ENCODE measurements around the gene SGMS2. TPM values are rescaled to one million over a fixed set of nuclear protein-coding genes. Genes with fewer than 3 reads are reported as not detected.
A peak's percentile ranks its signal among the peaks of the same experiment; 100 is the strongest.
"Not testable (repeated sequence)": the region's sequence is repeated elsewhere in the genome, so short reads cannot be mapped to it uniquely, and the experiment has no call there.

The SGMS2 gene
- total and polyA plus RNA-seq, 5 donors = 3.6 to 35.5 (median 23.3) TPM

DNA sequence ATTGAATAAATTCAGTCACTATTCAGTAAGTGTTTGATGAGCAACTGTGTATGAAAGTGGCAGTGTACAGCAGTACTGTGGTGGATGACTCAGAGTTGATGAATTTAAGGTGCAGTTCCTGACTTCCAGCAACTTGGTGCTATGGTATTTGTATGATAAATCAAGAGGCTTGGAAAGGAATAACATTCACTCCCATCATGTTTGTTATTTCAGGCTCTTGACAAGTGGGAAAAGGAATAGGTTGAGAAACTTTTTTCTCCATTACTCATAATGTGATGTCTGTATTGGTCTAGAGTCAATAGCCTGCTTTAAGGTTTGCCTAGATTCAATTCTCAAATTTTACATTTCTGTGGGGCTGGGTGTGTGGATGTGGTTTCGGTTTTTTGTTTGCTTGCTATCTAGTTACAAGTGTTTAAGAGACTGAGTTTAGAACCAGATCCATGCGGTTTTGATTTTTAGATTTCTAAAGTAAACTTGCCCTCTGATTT lies 71.5 kb downstream of the SGMS2 start:
- H3K4me1 ChIP-seq (ENCODE audit: control insufficient read depth, insufficient read depth, low read length) = peaks cover 2% of the 10 kb centered on the region
- no peaks in the 10 kb centered on the region for H3K27me3 ChIP-seq (ENCODE audit: control insufficient read depth, insufficient read depth)
- DNase-seq = no peak
- no peak overlapping the region for H3K27ac ChIP-seq (ENCODE audit: low read length)
- H3K4me3 ChIP-seq (ENCODE audit: low read length) = no peak overlapping the region
- ATAC-seq = peak; percentile 56 to 93
- intact Hi-C loops (cut with DNase I) = no loop called here
- H3K9me3 ChIP-seq (ENCODE audit: control insufficient read depth, low read length) = no peaks in the 10 kb centered on the region
- WGBS = 89% methylated on average over 2 of the region's 2 CpGs

DNA sequence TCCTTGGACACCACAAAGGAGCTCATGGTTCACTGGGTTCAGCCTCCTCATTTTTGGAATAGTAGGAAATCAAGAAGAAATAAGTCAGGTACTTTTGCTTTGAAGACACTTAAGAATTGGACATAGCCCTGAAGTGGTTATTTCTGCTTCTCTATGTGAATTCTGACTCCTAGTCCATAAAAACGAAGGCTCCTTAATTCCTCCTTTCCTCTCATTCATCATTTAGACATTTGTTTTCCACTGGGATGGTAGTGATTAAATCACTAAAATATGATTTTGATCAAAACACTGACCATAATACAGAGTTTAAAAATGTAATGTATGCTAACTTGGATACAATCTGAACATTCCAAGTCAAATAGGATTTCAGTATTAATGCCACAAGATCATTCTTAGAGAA lies 71.9 kb downstream of the SGMS2 start:
- DNase-seq (no peak), ATAC-seq (no peak)
- Histone ChIP-seq H3K4me1 (ENCODE audit: control insufficient read depth, insufficient read depth, low read length) (peaks cover 2% of the 10 kb centered on the region), H3K9me3 (ENCODE audit: control insufficient read depth, low read length) (no peaks in the 10 kb centered on the region), H3K27me3 (ENCODE audit: control insufficient read depth, insufficient read depth) (no peaks in the 10 kb centered on the region), H3K4me3 (ENCODE audit: low read length) (no peak overlapping the region), H3K27ac (ENCODE audit: low read length) (no peak overlapping the region)
- 62% methylated on average over 1 of the region's 1 CpG for WGBS
- intact Hi-C loops (cut with DNase I) = no loop called here

DNA sequence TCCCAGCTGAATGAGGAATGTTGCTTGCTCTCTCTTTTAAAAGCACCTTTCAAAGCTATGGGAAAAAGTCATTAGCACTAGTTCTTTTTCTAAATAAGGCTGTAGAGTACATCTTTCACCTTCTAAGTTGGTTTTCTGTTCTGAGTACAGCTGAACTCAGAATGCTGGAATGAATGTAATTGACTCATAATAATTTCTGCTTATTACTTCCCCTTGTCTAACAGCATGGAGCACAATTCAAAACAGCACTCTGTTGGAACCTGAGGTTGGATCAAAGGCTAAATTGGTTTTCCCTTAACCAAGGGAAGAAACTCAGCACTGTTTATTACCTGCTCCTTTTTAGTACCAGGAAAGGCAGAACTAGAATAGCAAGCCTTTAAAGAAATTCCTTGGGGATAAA lies 73.1 kb downstream of the SGMS2 start:
- H3K4me3 ChIP-seq (ENCODE audit: low read length) = no peak overlapping the region
- intact Hi-C loops (cut with DNase I) = no loop called here
- no peaks in the 10 kb centered on the region for H3K27me3 ChIP-seq (ENCODE audit: control insufficient read depth, insufficient read depth)
- no peak for DNase-seq
- no peaks in the 10 kb centered on the region for H3K9me3 ChIP-seq (ENCODE audit: control insufficient read depth, low read length)
- peaks cover 2% of the 10 kb centered on the region for H3K4me1 ChIP-seq (ENCODE audit: control insufficient read depth, insufficient read depth, low read length)
- no peak overlapping the region for H3K27ac ChIP-seq (ENCODE audit: low read length)
- ATAC-seq = no peak

DNA sequence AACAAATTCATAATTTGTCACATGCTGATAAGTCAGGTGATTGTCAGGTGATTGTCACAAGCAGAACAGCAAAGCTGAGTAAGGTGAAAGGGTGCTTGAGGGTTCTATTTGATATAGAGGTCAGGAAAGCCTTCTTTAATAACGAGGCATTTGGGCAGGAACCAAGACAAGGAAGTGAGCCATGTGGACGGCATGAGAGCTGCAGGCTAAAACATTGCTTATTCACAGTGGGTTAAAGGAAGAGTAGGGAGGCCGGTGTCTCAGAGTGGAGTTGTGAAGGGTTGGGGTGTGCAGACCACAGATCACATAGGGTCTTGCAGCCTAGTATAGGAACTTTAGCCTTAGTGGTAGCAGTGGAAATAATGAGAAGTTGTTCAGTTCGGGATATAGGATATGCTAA lies 75.3 kb downstream of the SGMS2 start:
- H3K4me1 ChIP-seq (ENCODE audit: control insufficient read depth, insufficient read depth, low read length) = no peaks in the 10 kb centered on the region
- H3K9me3 ChIP-seq (ENCODE audit: control insufficient read depth, low read length) = no peaks in the 10 kb centered on the region
- no peak for DNase-seq
- 74% methylated on average over 4 of the region's 4 CpGs for WGBS
- intact Hi-C loops (cut with DNase I) = no loop called here
- H3K4me3 ChIP-seq (ENCODE audit: low read length) = no peak overlapping the region
- no peak for ATAC-seq
- H3K27ac ChIP-seq (ENCODE audit: low read length) = no peak overlapping the region
- no peaks in the 10 kb centered on the region for H3K27me3 ChIP-seq (ENCODE audit: control insufficient read depth, insufficient read depth)

DNA sequence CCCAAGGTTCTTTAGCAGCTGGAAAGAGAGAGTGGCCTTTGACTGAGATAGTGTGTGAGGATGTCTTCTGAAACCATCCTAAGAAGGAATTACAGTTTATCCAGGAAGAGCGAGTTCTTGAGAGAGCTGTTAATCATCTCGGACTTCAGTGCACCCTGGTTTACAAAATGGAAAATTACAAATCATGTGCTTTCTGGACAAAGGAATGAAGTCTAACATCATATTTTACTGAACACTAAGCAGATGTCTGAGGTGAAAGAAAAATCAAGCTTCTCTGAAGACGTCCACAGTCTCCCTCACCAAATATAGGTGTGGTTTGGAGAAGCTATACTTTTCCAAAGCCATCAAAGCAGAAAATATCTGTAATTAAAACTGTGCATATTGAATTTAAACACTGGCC lies 75.8 kb downstream of the SGMS2 start:
- Histone ChIP-seq H3K9me3 (ENCODE audit: control insufficient read depth, low read length) (no peaks in the 10 kb centered on the region), H3K27ac (ENCODE audit: low read length) (no peak overlapping the region), H3K4me1 (ENCODE audit: control insufficient read depth, insufficient read depth, low read length) (no peaks in the 10 kb centered on the region), H3K4me3 (ENCODE audit: low read length) (no peak overlapping the region), H3K27me3 (ENCODE audit: control insufficient read depth, insufficient read depth) (no peaks in the 10 kb centered on the region)
- DNase-seq (no peak), ATAC-seq (no peak)
- WGBS = 92% methylated on average over 3 of the region's 3 CpGs
- intact Hi-C loops (cut with DNase I) = no loop called here

DNA sequence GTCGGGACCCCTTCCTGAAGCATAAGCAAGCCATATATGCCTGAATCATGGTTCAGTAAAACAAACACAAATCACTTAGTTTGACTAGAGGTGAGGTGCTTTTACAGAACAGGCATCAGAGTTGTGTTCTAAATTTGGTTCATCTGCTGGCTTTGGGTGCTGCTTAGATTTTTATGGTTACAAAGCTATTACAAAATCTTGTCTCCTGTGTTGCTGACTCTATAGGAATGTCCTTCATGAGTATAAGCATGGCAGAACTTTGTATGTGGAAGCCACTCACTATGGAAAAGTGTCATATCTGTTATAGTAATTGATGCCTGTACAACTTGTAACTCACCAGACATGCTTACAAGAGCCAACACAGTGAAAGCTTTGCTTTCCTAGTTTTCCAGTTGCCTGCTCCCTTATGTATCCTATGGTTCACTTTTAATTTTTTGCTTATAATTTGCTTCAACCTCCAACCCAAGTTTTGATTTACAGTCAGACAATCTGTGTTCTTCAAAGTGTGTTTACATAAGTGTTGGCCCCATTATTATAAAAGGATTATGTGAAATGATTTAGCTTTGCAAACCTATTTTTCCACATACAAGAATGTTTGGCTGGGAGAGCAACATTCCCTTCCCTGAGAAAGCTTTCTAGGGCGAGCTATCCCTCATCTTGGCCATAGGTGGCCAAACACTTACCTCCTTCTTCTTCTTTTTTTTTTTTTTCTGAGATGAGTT lies 76.6 kb downstream of the SGMS2 start:
- H3K4me3 ChIP-seq (ENCODE audit: low read length) = no peak overlapping the region
- no peaks in the 10 kb centered on the region for H3K27me3 ChIP-seq (ENCODE audit: control insufficient read depth, insufficient read depth)
- DNase-seq (no peak), ATAC-seq (no peak)
- no peak overlapping the region for H3K27ac ChIP-seq (ENCODE audit: low read length)
- intact Hi-C loops (cut with DNase I) = no loop called here
- no peaks in the 10 kb centered on the region for H3K4me1 ChIP-seq (ENCODE audit: control insufficient read depth, insufficient read depth, low read length)
- WGBS = 94% methylated on average over 2 of the region's 2 CpGs
- H3K9me3 ChIP-seq (ENCODE audit: control insufficient read depth, low read length) = no peaks in the 10 kb centered on the region

DNA sequence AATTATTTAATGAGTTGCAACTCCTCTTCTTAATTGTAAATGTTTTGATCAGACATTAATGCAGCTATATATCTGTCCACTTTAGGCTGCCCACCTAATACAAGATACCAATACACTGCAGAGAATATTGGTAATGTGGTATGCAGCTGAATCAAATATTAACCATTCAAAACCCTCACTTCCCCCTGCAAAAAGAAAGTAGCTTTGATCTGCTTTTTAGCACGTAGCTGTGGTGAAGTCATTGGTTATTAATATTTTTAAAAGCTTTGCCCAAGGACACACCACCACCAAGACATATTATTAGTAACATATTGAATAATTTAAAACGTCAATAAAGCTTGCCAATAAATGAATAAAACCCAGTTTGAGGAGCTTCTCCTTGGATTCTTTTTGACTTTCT lies 78.0 kb downstream of the SGMS2 start:
- no peak overlapping the region for H3K27ac ChIP-seq (ENCODE audit: low read length)
- H3K4me1 ChIP-seq (ENCODE audit: control insufficient read depth, insufficient read depth, low read length) = no peaks in the 10 kb centered on the region
- WGBS = 75% methylated on average over 2 of the region's 2 CpGs
- H3K4me3 ChIP-seq (ENCODE audit: low read length) = no peak overlapping the region
- ATAC-seq = no peak
- DNase-seq = no peak
- no peaks in the 10 kb centered on the region for H3K27me3 ChIP-seq (ENCODE audit: control insufficient read depth, insufficient read depth)
- intact Hi-C loops (cut with DNase I) = no loop called here
- H3K9me3 ChIP-seq (ENCODE audit: control insufficient read depth, low read length) = no peaks in the 10 kb centered on the region

DNA sequence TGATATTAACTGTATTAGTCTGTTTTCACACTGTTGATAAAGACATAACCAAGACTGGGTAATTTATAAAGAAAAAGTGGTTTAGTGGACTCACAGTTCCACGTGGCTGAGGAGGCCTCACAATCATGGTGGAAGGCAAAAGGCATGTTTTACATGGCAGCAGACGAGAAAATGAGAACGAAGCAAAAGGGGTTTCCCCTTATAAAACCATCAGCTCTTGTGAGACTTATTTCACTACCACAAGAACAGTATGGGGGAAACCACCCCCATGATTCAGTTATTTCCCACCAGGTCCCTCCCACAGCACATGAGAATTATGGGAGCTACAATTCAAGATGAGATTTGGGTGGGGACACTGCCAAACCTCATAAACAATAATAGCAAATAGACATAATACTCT lies 80.3 kb downstream of the SGMS2 start:
- H3K9me3 ChIP-seq (ENCODE audit: control insufficient read depth, low read length); H3K4me3 ChIP-seq (ENCODE audit: low read length); H3K27ac ChIP-seq (ENCODE audit: low read length); intact Hi-C loops (cut with DNase I); H3K4me1 ChIP-seq (ENCODE audit: control insufficient read depth, insufficient read depth, low read length); ATAC-seq; DNase-seq; H3K27me3 ChIP-seq (ENCODE audit: control insufficient read depth, insufficient read depth): not testable (repeated sequence)
- 89% methylated on average over 3 of the region's 3 CpGs for WGBS

DNA sequence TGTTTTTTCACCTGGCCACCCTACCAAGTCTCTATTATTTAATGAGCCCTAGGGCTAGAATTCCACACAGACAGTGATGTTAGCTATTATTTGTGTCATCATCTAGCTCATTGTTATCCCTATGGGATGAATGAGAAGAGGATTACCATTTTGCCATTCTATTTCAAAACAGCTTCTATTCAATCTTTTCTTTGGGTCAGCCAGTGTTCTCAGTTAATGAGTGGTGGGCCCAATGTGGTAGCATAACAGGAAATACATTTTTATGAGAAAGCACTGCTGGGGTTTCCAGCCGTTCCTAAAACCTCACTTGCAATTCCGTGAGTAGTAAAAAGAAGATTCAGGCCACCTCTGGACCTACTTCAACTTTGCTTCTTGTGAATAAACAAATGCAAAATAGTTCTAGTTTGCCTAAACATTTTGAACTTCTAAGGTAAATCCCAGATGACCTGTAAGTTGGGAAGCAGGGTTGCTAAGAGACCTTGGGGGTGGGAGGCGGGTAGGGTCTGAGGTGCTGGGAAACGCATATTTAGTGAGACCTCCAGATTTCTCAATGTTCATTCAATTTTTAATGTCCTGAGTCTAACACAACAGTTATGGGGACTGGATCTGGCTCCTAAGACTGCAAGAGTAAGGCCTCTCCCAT lies 81.8 kb downstream of the SGMS2 start:
- no peaks in the 10 kb centered on the region for H3K4me1 ChIP-seq (ENCODE audit: control insufficient read depth, insufficient read depth, low read length)
- H3K27ac ChIP-seq (ENCODE audit: low read length) = no peak overlapping the region
- DNase-seq (no peak), ATAC-seq (no peak)
- no peaks in the 10 kb centered on the region for H3K27me3 ChIP-seq (ENCODE audit: control insufficient read depth, insufficient read depth)
- intact Hi-C loops (cut with DNase I) = no loop called here
- WGBS = 88% methylated on average over 4 of the region's 4 CpGs
- no peak overlapping the region for H3K4me3 ChIP-seq (ENCODE audit: low read length)
- no peaks in the 10 kb centered on the region for H3K9me3 ChIP-seq (ENCODE audit: control insufficient read depth, low read length)

DNA sequence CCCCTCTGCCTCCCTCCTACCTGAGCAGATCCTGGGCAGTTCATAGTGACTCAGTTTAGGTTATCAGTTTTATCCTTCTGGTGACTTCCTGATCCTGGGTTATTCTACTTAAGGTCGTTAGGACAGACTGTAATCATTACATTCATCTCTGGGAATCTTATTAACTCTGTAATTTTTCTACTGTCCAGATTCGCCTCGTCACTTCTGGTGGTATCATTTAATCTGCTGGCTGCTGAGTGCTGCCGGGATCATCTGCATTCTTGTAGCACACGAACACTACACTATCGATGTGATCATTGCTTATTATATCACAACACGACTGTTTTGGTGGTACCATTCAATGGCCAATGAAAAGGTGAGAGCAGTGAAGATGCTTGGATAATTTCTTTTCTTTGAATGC lies 83.6 kb downstream of the SGMS2 start:
- ATAC-seq (no peak), DNase-seq (no peak)
- no peak overlapping the region for H3K27ac ChIP-seq (ENCODE audit: low read length)
- no peak overlapping the region for H3K4me3 ChIP-seq (ENCODE audit: low read length)
- H3K27me3 ChIP-seq (ENCODE audit: control insufficient read depth, insufficient read depth) = no peaks in the 10 kb centered on the region
- H3K9me3 ChIP-seq (ENCODE audit: control insufficient read depth, low read length) = no peaks in the 10 kb centered on the region
- 83% methylated on average over 7 of the region's 7 CpGs for WGBS
- no peaks in the 10 kb centered on the region for H3K4me1 ChIP-seq (ENCODE audit: control insufficient read depth, insufficient read depth, low read length)
- intact Hi-C loops (cut with DNase I) = no loop called here

DNA sequence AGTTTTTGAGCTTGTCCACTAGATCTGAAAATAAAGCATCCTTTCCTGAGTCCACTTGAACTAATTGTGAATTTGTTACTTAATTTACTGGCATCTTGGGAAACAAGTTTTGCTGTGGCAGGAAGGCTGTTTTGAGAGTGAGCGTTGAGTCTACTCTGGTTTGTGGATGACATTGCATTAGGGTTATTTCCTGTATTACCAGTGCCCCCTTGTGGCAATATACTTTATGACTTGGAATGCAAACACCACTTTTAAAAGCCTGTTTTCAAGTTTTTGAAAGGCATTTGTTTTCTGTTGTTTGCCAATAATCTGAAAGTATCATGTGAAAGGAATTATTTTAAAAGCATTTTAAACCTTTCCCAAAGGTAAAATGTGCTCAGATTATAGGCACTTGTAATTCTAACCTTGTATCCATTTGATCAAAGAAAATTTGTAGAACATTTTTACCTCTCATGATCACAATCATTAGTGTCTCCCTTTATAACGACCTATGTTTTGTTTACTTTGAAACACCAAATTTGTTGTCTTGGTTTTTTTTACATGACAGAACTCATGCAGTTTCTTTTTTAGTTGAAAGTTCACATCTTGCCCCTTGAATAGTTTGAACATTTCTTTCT lies 88.7 kb downstream of the SGMS2 start:
- Histone ChIP-seq H3K27ac (ENCODE audit: low read length) (no peak overlapping the region), H3K9me3 (ENCODE audit: control insufficient read depth, low read length) (no peaks in the 10 kb centered on the region), H3K27me3 (ENCODE audit: control insufficient read depth, insufficient read depth) (no peaks in the 10 kb centered on the region), H3K4me1 (ENCODE audit: control insufficient read depth, insufficient read depth, low read length) (no peaks in the 10 kb centered on the region), H3K4me3 (ENCODE audit: low read length) (no peak overlapping the region)
- intact Hi-C loops (cut with DNase I) = loop anchor here (2.0 to 10.0 kb wide), 6 partner anchors 89 to 157 kb away; partner anchors contain the start of gene SGMS2 (in 1 of the 4)
- ATAC-seq = peak; percentile 74 to 80
- 17% methylated on average over 2 of the region's 2 CpGs for WGBS
- no peak for DNase-seq

Measured in right cardiac atrium (tissue), 5 donors.